ENCODE results near the gene ABHD4. TPM values are rescaled to one million over a fixed set of nuclear protein-coding genes. Genes with fewer than 3 reads are reported as not detected.

The ABHD4 gene
- total and polyA plus RNA-seq, 2 experiments from 2014 or later: 39.1 to 40.0 TPM

- H3K27ac ChIP-seq (ENCODE audit: low read depth): no peak overlapping the region
- H4K20me1 ChIP-seq (replicated peaks; ENCODE audit: insufficient read depth): no peaks in the 10 kb centered on the region; the same call in 1 of the 2 replicates
- H3K4me2 ChIP-seq: no peak overlapping the region
- TF ChIP-seq ZNF462 (CRISPR knock-in tag; IDR thresholded peaks at IDR 0.05) (no peak), EZH2 (IDR thresholded peaks at IDR 0.05; ENCODE audit: low read depth, unreplicated experiment) (no peak), STAT1 (IDR thresholded peaks at IDR 0.05; ENCODE audit: unreplicated experiment) (no peak), ZNF331 (CRISPR knock-in tag; IDR thresholded peaks at IDR 0.05; ENCODE audit: low read depth) (no peak), EZH2phosphoT487 (IDR thresholded peaks at IDR 0.05; ENCODE audit: unreplicated experiment) (no peak), POLR2AphosphoS5 (IDR thresholded peaks at IDR 0.05; ENCODE audit: low read depth) (no peak), JUNB (IDR thresholded peaks at IDR 0.05; ENCODE audit: unreplicated experiment) (no peak), ZNF114 (CRISPR knock-in tag; IDR thresholded peaks at IDR 0.05) (no peak), CREB1 (CRISPR knock-in tag; IDR thresholded peaks at IDR 0.05; ENCODE audit: low read depth) (no peak), ETS1 (IDR thresholded peaks at IDR 0.05) (no peak), NANOG (IDR thresholded peaks at IDR 0.05; ENCODE audit: borderline replicate concordance) (no peak)
- TF ChIP-seq, protein P1, sequence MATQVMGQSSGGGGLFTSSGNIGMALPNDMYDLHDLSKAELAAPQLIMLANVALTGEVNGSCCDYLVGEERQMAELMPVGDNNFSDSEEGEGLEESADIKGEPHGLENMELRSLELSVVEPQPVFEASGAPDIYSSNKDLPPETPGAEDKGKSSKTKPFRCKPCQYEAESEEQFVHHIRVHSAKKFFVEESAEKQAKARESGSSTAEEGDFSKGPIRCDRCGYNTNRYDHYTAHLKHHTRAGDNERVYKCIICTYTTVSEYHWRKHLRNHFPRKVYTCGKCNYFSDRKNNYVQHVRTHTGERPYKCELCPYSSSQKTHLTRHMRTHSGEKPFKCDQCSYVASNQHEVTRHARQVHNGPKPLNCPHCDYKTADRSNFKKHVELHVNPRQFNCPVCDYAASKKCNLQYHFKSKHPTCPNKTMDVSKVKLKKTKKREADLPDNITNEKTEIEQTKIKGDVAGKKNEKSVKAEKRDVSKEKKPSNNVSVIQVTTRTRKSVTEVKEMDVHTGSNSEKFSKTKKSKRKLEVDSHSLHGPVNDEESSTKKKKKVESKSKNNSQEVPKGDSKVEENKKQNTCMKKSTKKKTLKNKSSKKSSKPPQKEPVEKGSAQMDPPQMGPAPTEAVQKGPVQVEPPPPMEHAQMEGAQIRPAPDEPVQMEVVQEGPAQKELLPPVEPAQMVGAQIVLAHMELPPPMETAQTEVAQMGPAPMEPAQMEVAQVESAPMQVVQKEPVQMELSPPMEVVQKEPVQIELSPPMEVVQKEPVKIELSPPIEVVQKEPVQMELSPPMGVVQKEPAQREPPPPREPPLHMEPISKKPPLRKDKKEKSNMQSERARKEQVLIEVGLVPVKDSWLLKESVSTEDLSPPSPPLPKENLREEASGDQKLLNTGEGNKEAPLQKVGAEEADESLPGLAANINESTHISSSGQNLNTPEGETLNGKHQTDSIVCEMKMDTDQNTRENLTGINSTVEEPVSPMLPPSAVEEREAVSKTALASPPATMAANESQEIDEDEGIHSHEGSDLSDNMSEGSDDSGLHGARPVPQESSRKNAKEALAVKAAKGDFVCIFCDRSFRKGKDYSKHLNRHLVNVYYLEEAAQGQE (IDR thresholded peaks at IDR 0.05; ENCODE audit: unreplicated experiment): no peak
- TF ChIP-seq, protein P2, sequence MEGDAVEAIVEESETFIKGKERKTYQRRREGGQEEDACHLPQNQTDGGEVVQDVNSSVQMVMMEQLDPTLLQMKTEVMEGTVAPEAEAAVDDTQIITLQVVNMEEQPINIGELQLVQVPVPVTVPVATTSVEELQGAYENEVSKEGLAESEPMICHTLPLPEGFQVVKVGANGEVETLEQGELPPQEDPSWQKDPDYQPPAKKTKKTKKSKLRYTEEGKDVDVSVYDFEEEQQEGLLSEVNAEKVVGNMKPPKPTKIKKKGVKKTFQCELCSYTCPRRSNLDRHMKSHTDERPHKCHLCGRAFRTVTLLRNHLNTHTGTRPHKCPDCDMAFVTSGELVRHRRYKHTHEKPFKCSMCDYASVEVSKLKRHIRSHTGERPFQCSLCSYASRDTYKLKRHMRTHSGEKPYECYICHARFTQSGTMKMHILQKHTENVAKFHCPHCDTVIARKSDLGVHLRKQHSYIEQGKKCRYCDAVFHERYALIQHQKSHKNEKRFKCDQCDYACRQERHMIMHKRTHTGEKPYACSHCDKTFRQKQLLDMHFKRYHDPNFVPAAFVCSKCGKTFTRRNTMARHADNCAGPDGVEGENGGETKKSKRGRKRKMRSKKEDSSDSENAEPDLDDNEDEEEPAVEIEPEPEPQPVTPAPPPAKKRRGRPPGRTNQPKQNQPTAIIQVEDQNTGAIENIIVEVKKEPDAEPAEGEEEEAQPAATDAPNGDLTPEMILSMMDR (conservative IDR thresholded peaks at IDR 0.05; ENCODE audit: low read depth in 2 of 2): no peak
- peaks cover 9% of the 10 kb centered on the region; the same call in 2 of the 3 replicates for H3K4me1 Mint-ChIP-seq
- H3K9me3 Mint-ChIP-seq: no peaks in the 10 kb centered on the region
- no peak overlapping the region for H3K4me3 Mint-ChIP-seq
- H3K36me3 ChIP-seq (ENCODE audit: insufficient read depth): peaks cover 13% of the 10 kb centered on the region
- H3K27ac Mint-ChIP-seq: no peak overlapping the region
- no peaks in the 10 kb centered on the region for H3K4me1 ChIP-seq (ENCODE audit: insufficient read depth)
- peaks cover 42% of the 10 kb centered on the region for H3K79me2 ChIP-seq (replicated peaks; ENCODE audit: insufficient read depth)
- H2AFZ ChIP-seq: no peak overlapping the region
- H3F3A ChIP-seq (replicated peaks; ENCODE audit: low read depth): no peaks in the 10 kb centered on the region
- peaks cover 3% of the 10 kb centered on the region for H3K27me3 Mint-ChIP-seq (ENCODE audit: insufficient read depth, low read depth, poor library complexity)
- no peaks in the 10 kb centered on the region for H3K27me3 ChIP-seq (ENCODE audit: insufficient read depth)
- peaks cover 30% of the 10 kb centered on the region for H3K36me3 Mint-ChIP-seq (ENCODE audit: low read depth)
- no peaks in the 10 kb centered on the region for H3K9me2 ChIP-seq (ENCODE audit: insufficient read depth)
- no peak overlapping the region for H3K4me3 ChIP-seq
- DNase-seq (ENCODE audit: low spot score): no peak
- no peak for ATAC-seq
Observed at GRCh38 chr14:22566845-22567244, 31.3 kb upstream of the ABHD4 start.
